Measurements from ENCODE around the gene TMC2.

DNA sequence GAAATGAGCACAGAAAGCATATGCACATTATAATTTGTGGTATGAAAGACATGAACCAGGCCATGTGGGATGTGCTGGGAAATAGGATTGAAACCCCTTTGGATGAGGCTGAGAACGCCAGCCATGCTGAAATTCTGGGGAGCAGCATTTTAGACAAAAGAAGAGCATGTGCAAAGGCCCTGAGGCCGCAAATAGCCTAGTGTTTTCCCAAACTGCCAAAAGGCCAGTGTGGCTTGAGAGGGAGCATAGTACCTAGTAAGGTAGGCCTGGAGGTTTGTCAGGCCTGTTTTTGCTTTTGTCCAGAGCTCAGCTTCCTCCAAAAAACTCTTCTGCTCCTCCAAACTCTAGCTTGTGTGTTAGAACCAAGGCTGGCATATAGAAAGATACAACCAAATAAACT lies 58.7 kb downstream of the TMC2 start:
- TF ChIP-seq SIN3A (IDR thresholded peaks at IDR 0.05; ENCODE audit: borderline replicate concordance, insufficient read depth, low read depth, low read length) = no peak
- TF ChIP-seq, protein P1, sequence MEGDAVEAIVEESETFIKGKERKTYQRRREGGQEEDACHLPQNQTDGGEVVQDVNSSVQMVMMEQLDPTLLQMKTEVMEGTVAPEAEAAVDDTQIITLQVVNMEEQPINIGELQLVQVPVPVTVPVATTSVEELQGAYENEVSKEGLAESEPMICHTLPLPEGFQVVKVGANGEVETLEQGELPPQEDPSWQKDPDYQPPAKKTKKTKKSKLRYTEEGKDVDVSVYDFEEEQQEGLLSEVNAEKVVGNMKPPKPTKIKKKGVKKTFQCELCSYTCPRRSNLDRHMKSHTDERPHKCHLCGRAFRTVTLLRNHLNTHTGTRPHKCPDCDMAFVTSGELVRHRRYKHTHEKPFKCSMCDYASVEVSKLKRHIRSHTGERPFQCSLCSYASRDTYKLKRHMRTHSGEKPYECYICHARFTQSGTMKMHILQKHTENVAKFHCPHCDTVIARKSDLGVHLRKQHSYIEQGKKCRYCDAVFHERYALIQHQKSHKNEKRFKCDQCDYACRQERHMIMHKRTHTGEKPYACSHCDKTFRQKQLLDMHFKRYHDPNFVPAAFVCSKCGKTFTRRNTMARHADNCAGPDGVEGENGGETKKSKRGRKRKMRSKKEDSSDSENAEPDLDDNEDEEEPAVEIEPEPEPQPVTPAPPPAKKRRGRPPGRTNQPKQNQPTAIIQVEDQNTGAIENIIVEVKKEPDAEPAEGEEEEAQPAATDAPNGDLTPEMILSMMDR (IDR thresholded peaks at IDR 0.05) = no peak
- TF ChIP-seq POLR2AphosphoS5 (IDR thresholded peaks at IDR 0.05; ENCODE audit: low read depth, low read length) = no peak
